OCI-LY3 (cell line): Measurements from ENCODE around the gene CHIT1.

Source experiments
- EZH2phosphoT487 ChIP-seq: fragments of 200-600 bp; shearing (Covaris generic); IDR thresholded peaks from 2 replicates; pipeline ENCODE4 v1.6.1; 2018; ENCODE audit warnings: antibody characterized with exemption, mixed run types, low read depth
- TF ChIP-seq, protein P1 (sequence below): fragments of 200-600, 300-600 bp; sonication (generic); IDR thresholded peaks from 2 replicates; pipeline ENCODE4 v1.5.1; 2014; ENCODE audit warnings: antibody characterized with exemption, low read length, low read depth

DNA sequence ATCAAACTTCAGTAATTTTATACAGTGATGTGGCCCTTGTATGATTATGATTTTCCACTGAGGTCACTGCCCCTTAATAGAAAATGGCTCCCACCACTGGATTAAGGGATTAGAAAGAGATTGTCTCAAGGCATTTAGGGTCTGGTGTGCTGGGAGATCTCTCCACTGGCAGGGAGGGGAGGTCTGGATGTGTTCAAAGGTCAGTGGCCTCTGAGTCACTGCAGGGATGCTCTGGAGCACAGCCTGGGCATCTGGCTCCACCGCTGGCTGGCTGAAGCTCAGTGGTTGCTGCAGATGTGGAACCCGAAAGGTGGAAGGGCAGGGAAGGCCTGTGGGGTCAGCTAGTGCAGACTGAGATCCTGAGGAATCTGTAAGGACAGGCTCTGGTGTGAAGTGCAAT, 24.7 kb downstream of the CHIT1 start:
- no peak for TF ChIP-seq EZH2phosphoT487
- TF ChIP-seq, protein P1, sequence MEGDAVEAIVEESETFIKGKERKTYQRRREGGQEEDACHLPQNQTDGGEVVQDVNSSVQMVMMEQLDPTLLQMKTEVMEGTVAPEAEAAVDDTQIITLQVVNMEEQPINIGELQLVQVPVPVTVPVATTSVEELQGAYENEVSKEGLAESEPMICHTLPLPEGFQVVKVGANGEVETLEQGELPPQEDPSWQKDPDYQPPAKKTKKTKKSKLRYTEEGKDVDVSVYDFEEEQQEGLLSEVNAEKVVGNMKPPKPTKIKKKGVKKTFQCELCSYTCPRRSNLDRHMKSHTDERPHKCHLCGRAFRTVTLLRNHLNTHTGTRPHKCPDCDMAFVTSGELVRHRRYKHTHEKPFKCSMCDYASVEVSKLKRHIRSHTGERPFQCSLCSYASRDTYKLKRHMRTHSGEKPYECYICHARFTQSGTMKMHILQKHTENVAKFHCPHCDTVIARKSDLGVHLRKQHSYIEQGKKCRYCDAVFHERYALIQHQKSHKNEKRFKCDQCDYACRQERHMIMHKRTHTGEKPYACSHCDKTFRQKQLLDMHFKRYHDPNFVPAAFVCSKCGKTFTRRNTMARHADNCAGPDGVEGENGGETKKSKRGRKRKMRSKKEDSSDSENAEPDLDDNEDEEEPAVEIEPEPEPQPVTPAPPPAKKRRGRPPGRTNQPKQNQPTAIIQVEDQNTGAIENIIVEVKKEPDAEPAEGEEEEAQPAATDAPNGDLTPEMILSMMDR: no peak
